Thyroid gland (tissue), 4 donors: ENCODE results near the gene F8. TPM values are rescaled to one million over a fixed set of nuclear protein-coding genes. Genes with fewer than 3 reads are reported as not detected.

ENCODE experiments used
- DNase-seq, 2 donors: peaks; one replicate each; pipeline ENCODE4 v3.0.0-alpha.2; 2019
- H3K27ac ChIP-seq, 3 donors: fragments of 200-600 bp; sonication (generic); 1 replicate in 2 of 3; 2 replicates in 1 of 3; pipeline ENCODE4 v1.5.1; 2016 to 2019; ENCODE audit warnings: mild to moderate bottlenecking in 1 of 3, moderate library complexity in 1 of 3
- H3K27me3 ChIP-seq: fragments of 200-600 bp; sonication (generic); one replicate; pipeline ENCODE4 v1.5.1; 2019
- H3K36me3 ChIP-seq, 2 donors: fragments of 200-600 bp; sonication (generic); one replicate each; pipeline ENCODE4 v1.5.1; 2016 to 2019
- H3K4me1 ChIP-seq, 2 donors: fragments of 200-600 bp; sonication (generic); one replicate each; pipeline ENCODE4 v1.5.1; 2017 to 2019
- H3K4me3 ChIP-seq, 3 donors: fragments of 200-600 bp; sonication (generic); replicated peaks in 1 of 3; 1 replicate in 2 of 3; 2 replicates in 1 of 3; pipeline ENCODE4 v1.5.1; 2016; ENCODE audit warnings: mild to moderate bottlenecking in 1 of 3
- H3K9me3 ChIP-seq: fragments of 200-600 bp; sonication (generic); one replicate; pipeline ENCODE4 v1.5.1; 2017
- POLR2A ChIP-seq, 2 donors: fragments of 450-650 bp; IDR thresholded peaks; one replicate each; pipeline ENCODE4 v1.6.1; 2017; ENCODE audit warnings: antibody characterized with exemption in 2 of 2, mild to moderate bottlenecking in 2 of 2, moderate library complexity in 1 of 2
- WGBS, 2 donors: methylation state at CpG; one replicate each; pipeline ENCODE4 v1.1.5; 2017; 5-methylcytosine and 5-hydroxymethylcytosine counted together
- intact Hi-C: fragments of 100-400 bp; cut with DNase I; formaldehyde crosslinking; loops from one replicate; pipeline ENCODE4 v1.15.1; 2023
- total RNA-seq, 4 donors: library from RNA; depleted of rRNA; stranded (reverse); fragments of >200 nt; gene quantifications; one replicate each; pipeline ENCODE4 v1.2.3, GENCODE V29; 2016
- TF ChIP-seq, protein P1 (sequence below), 6 experiments: fragments of 200-600 bp in 3 of 6; fragments of 450-650 bp in 3 of 6; sonication (generic) in 3 of 6; IDR thresholded peaks; one replicate each; pipeline ENCODE4 v1.5.1; 2016 to 2019; ENCODE audit warnings: antibody characterized with exemption in 6 of 6, mild to moderate bottlenecking in 2 of 6, inconsistent platforms in 1 of 6, moderate library complexity in 1 of 6

Gene F8
- total RNA-seq, 4 donors from 2014 or later: 17.3 to 43.1 (median 29.3) TPM

- intact Hi-C loops: no loop called here
- 82 to 83% methylated on average over 5 of the region's 5 CpGs for WGBS, 2 donors
- H3K4me3 ChIP-seq: no peak overlapping the region
Measured at GRCh38 chrX:154815274-154815818, 207.2 kb downstream of the F8 start.

GRCh38 chrX:154813801-154814200 is 208.7 kb downstream of the F8 start:
- 11 to 50% methylated on average over 1 of the region's 1 CpG for WGBS, 2 donors
- Histone ChIP-seq H3K27me3 (no peaks in the 10 kb centered on the region), H3K4me3 (no peak overlapping the region), H3K27ac (no peak overlapping the region), H3K4me1 (no peaks in the 10 kb centered on the region), H3K36me3 (no peaks in the 10 kb centered on the region), H3K9me3 (no peaks in the 10 kb centered on the region)
- no peak for TF ChIP-seq POLR2A (IDR thresholded peaks at IDR 0.05)
- TF ChIP-seq, protein P1, sequence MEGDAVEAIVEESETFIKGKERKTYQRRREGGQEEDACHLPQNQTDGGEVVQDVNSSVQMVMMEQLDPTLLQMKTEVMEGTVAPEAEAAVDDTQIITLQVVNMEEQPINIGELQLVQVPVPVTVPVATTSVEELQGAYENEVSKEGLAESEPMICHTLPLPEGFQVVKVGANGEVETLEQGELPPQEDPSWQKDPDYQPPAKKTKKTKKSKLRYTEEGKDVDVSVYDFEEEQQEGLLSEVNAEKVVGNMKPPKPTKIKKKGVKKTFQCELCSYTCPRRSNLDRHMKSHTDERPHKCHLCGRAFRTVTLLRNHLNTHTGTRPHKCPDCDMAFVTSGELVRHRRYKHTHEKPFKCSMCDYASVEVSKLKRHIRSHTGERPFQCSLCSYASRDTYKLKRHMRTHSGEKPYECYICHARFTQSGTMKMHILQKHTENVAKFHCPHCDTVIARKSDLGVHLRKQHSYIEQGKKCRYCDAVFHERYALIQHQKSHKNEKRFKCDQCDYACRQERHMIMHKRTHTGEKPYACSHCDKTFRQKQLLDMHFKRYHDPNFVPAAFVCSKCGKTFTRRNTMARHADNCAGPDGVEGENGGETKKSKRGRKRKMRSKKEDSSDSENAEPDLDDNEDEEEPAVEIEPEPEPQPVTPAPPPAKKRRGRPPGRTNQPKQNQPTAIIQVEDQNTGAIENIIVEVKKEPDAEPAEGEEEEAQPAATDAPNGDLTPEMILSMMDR (IDR thresholded peaks at IDR 0.05): no peak
- DNase-seq: no peak
- intact Hi-C loops: no loop called here

More at GRCh38 chrX:154815274-154815818, 207.2 kb downstream of the F8 start:
- Histone ChIP-seq H3K4me1 (no peaks in the 10 kb centered on the region), H3K9me3 (no peaks in the 10 kb centered on the region), H3K27me3 (no peaks in the 10 kb centered on the region), H3K27ac (no peak overlapping the region), H3K36me3 (no peaks in the 10 kb centered on the region)
- no peak for TF ChIP-seq POLR2A (IDR thresholded peaks at IDR 0.05)
- TF ChIP-seq, protein P1 (IDR thresholded peaks at IDR 0.05): no peak
- DNase-seq: no peak

- no peaks in the 10 kb centered on the region for H3K27me3 ChIP-seq
- no peaks in the 10 kb centered on the region for H3K36me3 ChIP-seq
- no peak for TF ChIP-seq POLR2A (IDR thresholded peaks at IDR 0.05)
- TF ChIP-seq, protein P1 (IDR thresholded peaks at IDR 0.05): no peak
- 87% methylated on average over 2 of the region's 2 CpGs for WGBS, 2 donors
- DNase-seq: no peak
- no peak overlapping the region for H3K27ac ChIP-seq
- H3K4me3 ChIP-seq: no peak overlapping the region
- H3K9me3 ChIP-seq: no peaks in the 10 kb centered on the region
- H3K4me1 ChIP-seq: no peaks in the 10 kb centered on the region
- intact Hi-C loops: no loop called here
Measured at GRCh38 chrX:154812341-154813101, 210.0 kb downstream of the F8 start.

DNA sequence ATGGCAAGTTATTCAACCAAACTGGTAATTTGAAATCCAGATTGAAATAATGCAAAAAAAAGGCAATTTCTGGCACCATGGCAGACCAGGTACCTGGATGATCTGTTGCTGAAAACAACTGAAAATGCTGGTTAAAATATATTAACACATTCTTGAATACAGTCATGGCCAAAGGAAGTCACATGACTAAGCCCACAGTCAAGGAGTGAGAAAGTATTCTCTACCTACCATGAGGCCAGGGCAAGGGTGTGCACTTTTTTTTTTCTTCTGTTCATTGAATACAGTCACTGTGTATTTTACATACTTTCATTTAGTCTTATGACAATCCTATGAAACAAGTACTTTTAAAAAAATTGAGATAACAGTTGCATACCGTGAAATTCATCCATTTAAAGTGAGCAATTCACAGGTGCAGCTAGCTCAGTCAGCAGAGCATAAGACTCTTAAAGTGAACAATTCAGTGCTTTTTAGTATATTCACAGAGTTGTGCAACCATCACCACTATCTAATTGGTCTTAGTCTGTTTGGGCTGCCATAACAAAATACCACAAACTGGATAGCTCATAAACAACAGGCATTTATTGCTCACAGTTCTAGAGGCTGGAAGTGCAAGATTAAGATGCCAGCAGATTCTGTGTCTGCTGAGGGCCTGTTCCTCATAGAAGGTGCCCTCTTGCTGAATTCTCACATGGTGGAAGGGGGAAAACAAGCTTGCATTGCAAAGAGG is 212.4 kb downstream of the F8 start:
- DNase-seq: no peak
- intact Hi-C loops: no loop called here
- no peak for TF ChIP-seq POLR2A (IDR thresholded peaks at IDR 0.05)
- TF ChIP-seq, protein P1 (IDR thresholded peaks at IDR 0.05): no peak
- H3K4me3 ChIP-seq: no peak overlapping the region
- H3K36me3 ChIP-seq: no peaks in the 10 kb centered on the region
- WGBS, 2 donors: 64 to 88% methylated on average over 1 of the region's 1 CpG
- H3K27ac ChIP-seq: no peak overlapping the region
- H3K4me1 ChIP-seq: no peaks in the 10 kb centered on the region
- no peaks in the 10 kb centered on the region for H3K9me3 ChIP-seq
- no peaks in the 10 kb centered on the region for H3K27me3 ChIP-seq
